K562 (cell line): ENCODE results near the gene RGS7.

Source experiments
- AFF1 ChIP-seq, 2 experiments: fragments of 450-650 bp; IDR thresholded peaks; 2 replicates each; pipeline ENCODE4 v1.6.1; 2018; ENCODE audit warnings: mild to moderate bottlenecking in 2 of 2, low read depth in 1 of 2; ENCODE audit not compliant: partially characterized antibody in 2 of 2
- CHD2 ChIP-seq: IDR thresholded peaks from 2 replicates; pipeline ENCODE4 v1.6.1; 2011; ENCODE audit warnings: low read depth, low read length
- CTCF ChIP-seq, 3 experiments: IDR thresholded peaks in 2 of 3; conservative IDR thresholded peaks in 1 of 3; 2 replicates each; pipeline ENCODE4 v1.5.1; 2011 to 2012; ENCODE audit warnings: low read length in 3 of 3, mild to moderate bottlenecking in 3 of 3, control low read depth in 2 of 3, improper control_type of control experiment in 1 of 3, inconsistent platforms in 1 of 3, low read depth in 1 of 3, mixed read lengths in 1 of 3, moderate library complexity in 1 of 3; ENCODE audit not compliant: insufficient read depth in 2 of 3
- FOXM1 ChIP-seq, 2 experiments: fragments of 450-650 bp in 1 of 2; sonication (generic) in 1 of 2; formaldehyde crosslinking in 1 of 2; IDR thresholded peaks; 2 replicates each; pipeline versions ENCODE4 v1.6.1 to v1.9.0; 2017 to 2022; ENCODE audit warnings: low read depth in 2 of 2, mild to moderate bottlenecking in 2 of 2, missing genetic modification reagents in 1 of 2, moderate library complexity in 1 of 2
- KLF10 ChIP-seq: fragments of 250-450 bp; sonication (Bioruptor Pico); IDR thresholded peaks from 2 replicates; pipeline ENCODE4 v1.6.1; 2021; ENCODE audit warnings: matching md5 sums
- MAX ChIP-seq: sonication (generic); formaldehyde crosslinking; IDR thresholded peaks from 2 replicates; pipeline ENCODE4 v1.9.0; 2022; ENCODE audit warnings: mild to moderate bottlenecking, missing genetic modification reagents
- RCOR1 ChIP-seq, 2 experiments: IDR thresholded peaks; 2 replicates each; pipeline ENCODE4 v1.6.1; 2012; ENCODE audit warnings: low read depth in 2 of 2, low read length in 2 of 2, borderline replicate concordance in 1 of 2, improper control_type of control experiment in 1 of 2
- TAF1 ChIP-seq: IDR thresholded peaks from 2 replicates; pipeline ENCODE4 v1.6.1; 2011; ENCODE audit warnings: mild to moderate bottlenecking, low read length, moderate library complexity; ENCODE audit not compliant: insufficient read depth, control insufficient read depth, severe bottlenecking; ENCODE audit errors: extremely low read depth

- TF ChIP-seq CTCF (IDR thresholded peaks at IDR 0.05 in 2 of 3, conservative IDR thresholded peaks at IDR 0.05 in 1 of 3; ENCODE audit: insufficient read depth in 2 of 3, low read depth in 1 of 3, low read length in 3 of 3) = no peak
- no peak for TF ChIP-seq TAF1
- TF ChIP-seq MAX = no peak
- TF ChIP-seq AFF1 (IDR thresholded peaks at IDR 0.05; ENCODE audit: low read depth in 1 of 2, partially characterized antibody in 2 of 2) = no peak
- no peak for TF ChIP-seq KLF10
- no peak for TF ChIP-seq RCOR1 (IDR thresholded peaks at IDR 0.05; ENCODE audit: borderline replicate concordance in 1 of 2, low read depth in 2 of 2, low read length in 2 of 2)
- TF ChIP-seq FOXM1 (IDR thresholded peaks at IDR 0.05; ENCODE audit: low read depth) = no peak
- no peak for TF ChIP-seq FOXM1 (CRISPR knock-in tag; IDR thresholded peaks at IDR 0.05; ENCODE audit: low read depth)
- no peak for TF ChIP-seq CHD2
Measured at GRCh38 chr1:240967070-240967724, 389.8 kb downstream of the RGS7 start.
